GM19328 (cell line): Measurements from ENCODE around the gene UBE2O.
"Not testable (repeated sequence)": the region's sequence is repeated elsewhere in the genome, so short reads cannot be mapped to it uniquely, and the experiment has no call there.

ENCODE experiments used
- ATAC-seq: cut with Tn5 transposase; IDR thresholded peaks from one replicate; pipeline ENCODE4 v1.9.1; 2021; ENCODE audit warnings: mild to moderate bottlenecking, moderate library complexity; ENCODE audit not compliant: unreplicated experiment

UBE2O gene

DNA sequence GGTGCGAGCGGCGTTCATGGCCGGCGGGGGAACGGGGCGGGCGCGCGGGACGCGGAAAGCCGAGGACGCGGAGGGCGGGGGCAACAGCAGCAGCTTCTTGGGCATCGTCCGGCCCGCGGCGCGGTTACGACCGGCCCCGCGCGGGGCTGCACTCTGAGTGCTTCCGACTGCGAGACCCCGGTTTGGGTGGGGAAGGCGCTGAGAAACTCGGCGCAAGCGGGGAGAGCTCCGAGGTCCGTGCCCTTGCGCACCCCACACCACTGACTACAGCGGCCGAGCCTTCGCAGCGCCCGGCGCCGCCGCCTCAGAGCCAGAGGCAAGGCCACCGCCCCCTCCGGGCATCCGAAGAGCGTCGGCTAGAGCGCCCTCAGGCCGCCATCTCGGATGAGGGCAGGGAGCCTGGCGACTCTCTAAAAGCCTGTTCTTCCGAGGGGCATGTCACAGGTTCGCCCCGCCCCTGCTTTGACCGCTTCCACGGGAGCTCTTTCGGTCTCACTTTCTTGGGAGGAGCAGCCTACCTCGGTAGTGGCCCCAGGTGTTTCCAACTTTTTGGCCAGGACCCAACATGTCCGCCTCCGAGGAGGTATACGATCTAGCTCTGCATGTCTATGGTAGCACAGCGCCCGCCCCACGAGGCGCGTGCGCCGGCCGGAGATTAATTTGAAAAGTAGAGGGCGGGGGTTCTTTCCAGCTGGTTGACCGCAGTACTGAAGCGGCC is 99.2 kb downstream of the UBE2O start, which contains the start of gene PRPSAP1:
PRPSAP1 (minus strand) TSS at position 318 of the 718 bp plus-strand sequence; CDS start at position 105, 213 bp downstream.
- peak; percentile 73 for ATAC-seq

DNA sequence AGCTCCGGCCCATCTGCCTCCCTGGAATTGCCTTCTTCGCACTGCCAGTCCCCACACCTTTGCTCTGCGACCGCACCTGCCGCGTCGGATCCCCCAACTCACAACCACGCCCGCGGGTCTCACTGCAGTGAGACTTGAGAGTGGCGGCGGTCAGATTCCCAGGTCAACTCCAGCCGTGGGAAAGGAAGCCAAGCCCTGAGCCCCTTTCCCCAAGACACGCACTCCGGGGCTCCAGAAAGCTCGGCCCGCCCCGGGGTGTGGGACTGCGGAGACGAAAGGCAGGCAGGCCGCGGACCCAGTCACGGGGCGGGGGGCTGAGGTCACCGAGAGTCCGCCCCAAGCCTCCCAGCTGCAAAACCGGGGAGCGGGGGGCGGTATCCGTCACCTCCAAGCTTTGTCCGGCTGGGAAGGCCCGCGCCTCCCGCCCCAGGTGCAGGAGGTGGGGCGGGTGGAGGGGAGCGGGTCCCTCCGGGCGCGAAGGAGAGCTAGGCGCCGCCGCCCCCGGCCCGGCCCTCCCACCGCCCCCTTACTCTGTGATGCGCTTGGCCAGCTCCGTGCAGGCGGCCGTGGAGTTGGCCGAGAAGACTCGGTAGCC is 99.9 kb downstream of the UBE2O start:
- no peak for ATAC-seq

DNA sequence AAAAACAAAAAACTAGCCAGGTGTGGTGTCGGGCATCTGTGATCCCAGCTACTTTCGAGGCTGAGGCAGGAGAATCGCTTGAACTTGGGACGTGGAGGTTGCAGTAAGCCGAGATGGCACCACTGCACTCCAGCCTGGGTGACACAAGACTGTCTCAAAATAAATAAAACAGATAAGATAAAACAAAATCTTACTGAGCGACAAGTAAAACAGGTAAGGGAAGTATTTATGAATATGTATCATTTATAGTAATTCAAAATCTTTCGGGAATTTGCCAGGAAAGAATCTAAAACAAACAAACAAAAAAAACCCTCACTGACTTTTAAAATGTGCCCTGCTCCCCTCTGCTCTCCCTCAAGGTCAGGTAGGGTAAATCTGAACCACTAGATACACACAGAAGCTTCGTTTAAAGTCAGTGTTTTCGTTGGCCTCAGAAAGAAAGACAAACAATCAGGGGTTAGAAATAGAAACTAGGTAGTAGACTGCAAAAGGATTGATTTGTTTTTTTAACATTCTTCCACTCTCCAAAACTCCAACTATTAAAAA is 101.4 kb downstream of the UBE2O start:
- ATAC-seq: no peak

DNA sequence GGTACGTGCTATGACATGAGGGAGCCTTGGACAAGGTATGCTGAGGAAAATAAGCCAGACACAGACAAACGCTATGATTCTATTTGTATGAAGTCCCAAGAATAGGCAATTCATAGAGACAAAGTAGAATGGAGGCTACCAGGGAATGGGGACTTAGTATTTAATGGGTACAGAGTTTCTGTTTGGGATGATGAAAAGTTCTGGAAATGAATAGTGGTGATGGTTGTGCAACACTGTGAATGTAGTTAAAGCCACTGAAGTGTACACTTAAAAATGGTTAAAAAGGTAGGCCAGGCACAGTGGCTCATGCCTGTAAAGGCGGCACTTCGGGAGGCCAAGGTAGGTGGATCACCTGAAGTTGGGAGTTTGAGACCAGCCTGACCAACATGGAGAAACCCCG is 102.5 kb downstream of the UBE2O start:
- no peak for ATAC-seq

DNA sequence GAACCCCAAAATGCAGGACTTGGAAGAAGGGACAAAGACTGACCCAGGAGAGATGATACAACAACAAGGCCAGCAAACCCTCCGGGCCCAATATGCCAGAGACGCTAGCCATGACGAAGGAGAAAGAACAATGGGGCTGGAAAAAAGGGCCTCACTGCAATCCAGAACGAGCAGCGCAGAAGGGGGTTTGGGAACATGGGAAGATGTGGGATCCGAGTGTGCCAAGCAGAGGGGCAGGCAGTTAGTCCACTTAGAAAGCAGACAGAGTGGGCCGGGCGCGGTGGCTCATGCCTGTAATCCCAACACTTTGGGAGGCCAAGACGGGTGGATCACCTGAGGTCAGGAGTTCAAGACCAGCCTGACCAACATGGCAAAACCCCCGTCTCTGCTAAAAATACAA is 106.0 kb downstream of the UBE2O start:
- not testable (repeated sequence) for ATAC-seq

DNA sequence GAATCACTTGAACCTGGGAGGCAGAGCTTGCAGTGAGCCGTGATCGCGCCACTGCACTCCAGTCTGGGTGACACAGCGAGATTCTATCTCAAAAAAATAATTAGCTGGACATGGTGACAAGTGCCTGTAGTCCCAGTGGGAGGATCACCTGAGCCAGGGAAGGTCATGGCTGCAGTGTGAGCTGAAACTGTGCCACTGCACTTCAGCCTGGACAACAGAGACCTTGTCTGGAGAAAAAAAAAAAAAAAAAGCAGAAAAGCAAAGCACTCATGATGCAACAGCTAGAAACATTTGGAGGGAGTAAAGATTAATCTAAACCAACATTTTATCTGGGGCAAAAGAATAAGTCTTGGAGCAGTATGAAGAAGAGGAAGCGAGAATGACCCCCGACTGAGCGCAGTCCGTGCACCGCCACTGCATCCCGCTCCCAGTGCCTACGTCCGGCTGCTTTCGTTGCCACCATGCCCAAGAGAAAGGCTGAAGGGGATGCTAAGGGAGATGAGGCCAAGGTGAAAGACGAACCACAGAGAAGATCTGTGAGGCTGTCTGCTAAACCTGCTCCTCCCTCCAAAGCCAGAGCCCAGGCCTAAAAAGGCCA is 107.5 kb downstream of the UBE2O start:
- no peak for ATAC-seq

DNA sequence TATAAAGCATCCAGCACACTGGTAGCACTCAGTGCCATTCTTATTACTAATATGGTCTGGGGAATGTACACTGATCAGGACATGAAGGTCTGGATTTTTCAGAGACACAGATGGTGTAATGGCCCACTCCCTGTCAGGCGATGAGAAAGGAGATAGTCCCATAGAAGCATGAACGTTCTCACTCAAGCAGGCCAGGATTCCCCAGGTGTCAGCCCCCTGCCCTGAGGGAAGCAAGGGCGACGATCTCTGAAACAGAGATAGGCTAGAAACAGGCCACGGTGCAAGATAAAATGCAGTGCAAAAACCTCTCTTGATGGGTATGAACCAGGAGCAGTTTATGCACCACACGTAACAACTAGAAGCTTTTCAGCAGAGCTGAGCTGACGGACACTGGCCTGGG is 109.8 kb downstream of the UBE2O start:
- ATAC-seq: no peak

DNA sequence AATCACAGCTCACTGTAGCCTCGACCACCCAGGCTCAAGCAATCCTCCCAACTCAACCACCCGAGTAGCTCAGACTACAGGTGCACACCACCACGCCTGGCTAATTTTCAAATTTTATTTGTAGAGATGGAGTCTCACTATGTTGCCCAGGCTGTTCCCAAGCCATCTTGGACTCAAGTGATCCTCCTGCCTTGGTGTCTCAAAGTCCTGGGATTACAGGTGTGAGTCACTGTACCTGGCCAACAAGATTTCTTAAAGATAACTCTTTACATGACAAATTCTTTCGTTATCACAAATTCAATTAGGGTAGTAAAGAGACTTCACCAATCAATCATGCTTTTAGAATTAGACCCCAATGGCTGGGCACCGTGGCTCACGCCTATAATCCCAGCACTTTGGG is 111.7 kb downstream of the UBE2O start:
- no peak for ATAC-seq
